ENCODE measurements around the gene GSPT1.

GSPT1 gene

GRCh38 chr16:11913425-11914079, 2.2 kb downstream of the GSPT1 start:
- no peak for DNase-seq (ENCODE audit: low spot score)

GRCh38 chr16:11909653-11910545, 5.9 kb downstream of the GSPT1 start:
- no peak for DNase-seq (ENCODE audit: low spot score)

- DNase-seq (ENCODE audit: low spot score) = no peak
Observed at GRCh38 chr16:11907160-11907970, 8.4 kb downstream of the GSPT1 start.

- no peak for DNase-seq (ENCODE audit: low spot score)
Observed at GRCh38 chr16:11903906-11904305, 11.8 kb downstream of the GSPT1 start.

- DNase-seq (ENCODE audit: low spot score) = no peak
Observed at GRCh38 chr16:11901091-11901490, 14.7 kb downstream of the GSPT1 start.

GRCh38 chr16:11896486-11897176, 19.1 kb downstream of the GSPT1 start:
- peak; percentile 76 for DNase-seq (ENCODE audit: low spot score)

- DNase-seq (ENCODE audit: low spot score) = no peak
Observed at GRCh38 chr16:11893571-11893970, 22.2 kb downstream of the GSPT1 start.

- no peak for DNase-seq (ENCODE audit: low spot score)
Observed at GRCh38 chr16:11892761-11893160, 23.0 kb downstream of the GSPT1 start.

GRCh38 chr16:11890231-11890965, 25.4 kb downstream of the GSPT1 start:
- no peak for DNase-seq (ENCODE audit: low spot score)

GRCh38 chr16:11886881-11887280, 28.9 kb downstream of the GSPT1 start:
- DNase-seq (ENCODE audit: low spot score) = no peak

- no peak for DNase-seq (ENCODE audit: low spot score)
Observed at GRCh38 chr16:11884035-11884434, 31.7 kb downstream of the GSPT1 start.

GRCh38 chr16:11880007-11880406, 35.7 kb downstream of the GSPT1 start:
- DNase-seq (ENCODE audit: low spot score) = no peak

GRCh38 chr16:11877374-11877773, 38.4 kb downstream of the GSPT1 start:
- no peak for DNase-seq (ENCODE audit: low spot score)

- DNase-seq (ENCODE audit: low spot score) = no peak
Observed at GRCh38 chr16:11876306-11876705, 39.5 kb downstream of the GSPT1 start.

GRCh38 chr16:11875721-11876120, 40.0 kb downstream of the GSPT1 start:
- DNase-seq (ENCODE audit: low spot score) = no peak

- DNase-seq (ENCODE audit: low spot score) = no peak
Observed at GRCh38 chr16:11871193-11871592, 44.6 kb downstream of the GSPT1 start.

- DNase-seq (ENCODE audit: low spot score) = no peak
Observed at GRCh38 chr16:11870399-11870798, 45.4 kb downstream of the GSPT1 start.

GRCh38 chr16:11869353-11870228, 46.2 kb downstream of the GSPT1 start:
- no peak for DNase-seq (ENCODE audit: low spot score)

- DNase-seq (ENCODE audit: low spot score) = no peak
Observed at GRCh38 chr16:11868412-11868980, 47.3 kb downstream of the GSPT1 start.

GRCh38 chr16:11862489-11862888, 53.3 kb downstream of the GSPT1 start:
- DNase-seq (ENCODE audit: low spot score) = no peak
